Measurements from ENCODE around the gene LRP5.

The LRP5 gene

DNA sequence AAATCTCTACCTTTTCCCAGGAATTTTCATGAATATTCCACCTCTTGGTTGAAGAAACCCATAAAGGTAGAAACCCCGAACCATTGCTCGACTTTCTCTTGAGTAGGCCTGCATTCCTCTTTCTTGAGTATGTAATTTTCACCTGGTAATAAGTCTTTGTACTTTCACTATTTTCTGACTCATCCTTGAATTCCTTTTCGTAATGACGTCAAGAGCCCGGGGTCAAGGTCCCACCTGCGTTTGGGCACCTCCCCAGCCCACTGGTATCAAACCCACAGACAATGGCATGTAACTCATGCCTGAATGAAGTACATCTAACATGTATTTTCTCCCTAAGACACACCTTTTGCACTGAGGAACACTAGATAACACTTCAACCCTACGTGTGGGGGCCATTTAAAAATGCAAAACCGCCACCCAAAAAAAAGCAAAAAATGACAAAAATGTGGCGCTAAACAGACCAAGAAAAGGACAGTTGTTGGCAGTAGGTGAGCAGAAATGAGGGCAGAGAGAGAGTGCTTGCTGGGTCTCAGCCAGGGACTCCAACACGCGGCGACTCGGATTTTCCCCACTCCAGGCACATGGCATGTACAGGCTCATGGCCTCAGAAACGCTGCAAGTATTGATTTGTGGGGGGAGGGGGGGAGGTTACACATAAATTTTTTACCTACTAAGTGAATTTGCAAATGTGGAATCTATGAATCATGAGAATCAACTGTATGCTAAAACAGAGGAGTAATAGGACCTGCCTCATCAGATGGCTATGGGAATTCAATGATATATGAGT, 36.5 kb upstream of the LRP5 start:
- TF ChIP-seq, protein P1, sequence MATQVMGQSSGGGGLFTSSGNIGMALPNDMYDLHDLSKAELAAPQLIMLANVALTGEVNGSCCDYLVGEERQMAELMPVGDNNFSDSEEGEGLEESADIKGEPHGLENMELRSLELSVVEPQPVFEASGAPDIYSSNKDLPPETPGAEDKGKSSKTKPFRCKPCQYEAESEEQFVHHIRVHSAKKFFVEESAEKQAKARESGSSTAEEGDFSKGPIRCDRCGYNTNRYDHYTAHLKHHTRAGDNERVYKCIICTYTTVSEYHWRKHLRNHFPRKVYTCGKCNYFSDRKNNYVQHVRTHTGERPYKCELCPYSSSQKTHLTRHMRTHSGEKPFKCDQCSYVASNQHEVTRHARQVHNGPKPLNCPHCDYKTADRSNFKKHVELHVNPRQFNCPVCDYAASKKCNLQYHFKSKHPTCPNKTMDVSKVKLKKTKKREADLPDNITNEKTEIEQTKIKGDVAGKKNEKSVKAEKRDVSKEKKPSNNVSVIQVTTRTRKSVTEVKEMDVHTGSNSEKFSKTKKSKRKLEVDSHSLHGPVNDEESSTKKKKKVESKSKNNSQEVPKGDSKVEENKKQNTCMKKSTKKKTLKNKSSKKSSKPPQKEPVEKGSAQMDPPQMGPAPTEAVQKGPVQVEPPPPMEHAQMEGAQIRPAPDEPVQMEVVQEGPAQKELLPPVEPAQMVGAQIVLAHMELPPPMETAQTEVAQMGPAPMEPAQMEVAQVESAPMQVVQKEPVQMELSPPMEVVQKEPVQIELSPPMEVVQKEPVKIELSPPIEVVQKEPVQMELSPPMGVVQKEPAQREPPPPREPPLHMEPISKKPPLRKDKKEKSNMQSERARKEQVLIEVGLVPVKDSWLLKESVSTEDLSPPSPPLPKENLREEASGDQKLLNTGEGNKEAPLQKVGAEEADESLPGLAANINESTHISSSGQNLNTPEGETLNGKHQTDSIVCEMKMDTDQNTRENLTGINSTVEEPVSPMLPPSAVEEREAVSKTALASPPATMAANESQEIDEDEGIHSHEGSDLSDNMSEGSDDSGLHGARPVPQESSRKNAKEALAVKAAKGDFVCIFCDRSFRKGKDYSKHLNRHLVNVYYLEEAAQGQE (IDR thresholded peaks at IDR 0.05; ENCODE audit: insufficient read depth in 1 of 2, low read depth in 2 of 2, low read length in 2 of 2) = no peak
- no peak for TF ChIP-seq TAF1 (IDR thresholded peaks at IDR 0.05; ENCODE audit: borderline replicate concordance, insufficient read depth, low read length)
- no peak for TF ChIP-seq POLR2AphosphoS5 (IDR thresholded peaks at IDR 0.05; ENCODE audit: low read depth, low read length)
- TF ChIP-seq SIN3A (IDR thresholded peaks at IDR 0.05; ENCODE audit: borderline replicate concordance, insufficient read depth, low read length) = no peak
- no peak for TF ChIP-seq FOXP2 (optimal IDR thresholded peaks at IDR 0.05; ENCODE audit: borderline replicate concordance, extremely low read depth, extremely low read length, insufficient read depth)

DNA sequence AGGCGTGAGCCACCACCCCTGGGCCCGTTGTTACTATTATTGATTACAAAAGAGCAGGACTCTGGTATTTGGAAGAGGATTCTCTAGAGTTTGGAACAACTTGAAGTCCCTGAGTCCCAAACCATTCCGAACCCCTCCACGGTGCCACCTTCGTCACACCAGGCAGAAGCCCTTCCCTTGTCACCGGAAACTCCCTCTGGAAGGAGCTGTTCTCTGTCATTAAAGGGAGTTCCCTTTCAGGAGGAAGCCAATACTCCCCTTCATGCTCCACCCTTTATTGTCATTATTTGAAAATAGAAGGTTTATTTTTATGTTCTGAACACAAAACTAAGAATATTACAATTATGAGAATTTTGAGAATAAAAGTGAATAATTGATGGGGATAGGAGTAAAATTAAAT, 35.5 kb upstream of the LRP5 start:
- no peak for TF ChIP-seq TAF1 (IDR thresholded peaks at IDR 0.05; ENCODE audit: borderline replicate concordance, insufficient read depth, low read length)
- TF ChIP-seq FOXP2 (optimal IDR thresholded peaks at IDR 0.05; ENCODE audit: borderline replicate concordance, extremely low read depth, extremely low read length, insufficient read depth) = no peak
- TF ChIP-seq SIN3A (IDR thresholded peaks at IDR 0.05; ENCODE audit: borderline replicate concordance, insufficient read depth, low read length) = no peak
- TF ChIP-seq POLR2AphosphoS5 (IDR thresholded peaks at IDR 0.05; ENCODE audit: low read depth, low read length) = no peak
- TF ChIP-seq, protein P1 (IDR thresholded peaks at IDR 0.05; ENCODE audit: insufficient read depth in 1 of 2, low read depth in 2 of 2, low read length in 2 of 2) = no peak

DNA sequence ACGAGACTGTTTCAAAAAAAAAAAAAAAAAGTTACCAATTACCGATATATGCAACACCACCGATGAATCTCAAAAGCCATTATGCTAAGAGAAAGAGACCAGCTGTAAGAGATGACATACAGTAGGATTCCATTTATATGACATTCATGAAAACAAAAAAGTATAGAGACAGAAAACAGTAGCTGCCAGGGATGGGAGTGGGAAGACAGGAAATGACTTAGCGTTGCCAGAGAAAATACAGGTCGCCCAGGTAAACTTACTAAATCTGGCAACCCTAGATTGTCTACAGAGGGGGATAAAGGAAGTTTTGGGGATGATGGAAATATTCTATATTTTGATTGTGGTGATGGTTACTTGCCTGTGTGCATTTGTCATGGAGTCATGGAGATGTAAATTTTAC, 32.7 kb upstream of the LRP5 start:
- no peak for TF ChIP-seq POLR2AphosphoS5 (IDR thresholded peaks at IDR 0.05; ENCODE audit: low read depth, low read length)
- no peak for TF ChIP-seq FOXP2 (optimal IDR thresholded peaks at IDR 0.05; ENCODE audit: borderline replicate concordance, extremely low read depth, extremely low read length, insufficient read depth)
- TF ChIP-seq TAF1 (IDR thresholded peaks at IDR 0.05; ENCODE audit: borderline replicate concordance, insufficient read depth, low read length) = no peak
- no peak for TF ChIP-seq SIN3A (IDR thresholded peaks at IDR 0.05; ENCODE audit: borderline replicate concordance, insufficient read depth, low read length)
- TF ChIP-seq, protein P1 (IDR thresholded peaks at IDR 0.05; ENCODE audit: insufficient read depth in 1 of 2, low read depth in 2 of 2, low read length in 2 of 2) = no peak

DNA sequence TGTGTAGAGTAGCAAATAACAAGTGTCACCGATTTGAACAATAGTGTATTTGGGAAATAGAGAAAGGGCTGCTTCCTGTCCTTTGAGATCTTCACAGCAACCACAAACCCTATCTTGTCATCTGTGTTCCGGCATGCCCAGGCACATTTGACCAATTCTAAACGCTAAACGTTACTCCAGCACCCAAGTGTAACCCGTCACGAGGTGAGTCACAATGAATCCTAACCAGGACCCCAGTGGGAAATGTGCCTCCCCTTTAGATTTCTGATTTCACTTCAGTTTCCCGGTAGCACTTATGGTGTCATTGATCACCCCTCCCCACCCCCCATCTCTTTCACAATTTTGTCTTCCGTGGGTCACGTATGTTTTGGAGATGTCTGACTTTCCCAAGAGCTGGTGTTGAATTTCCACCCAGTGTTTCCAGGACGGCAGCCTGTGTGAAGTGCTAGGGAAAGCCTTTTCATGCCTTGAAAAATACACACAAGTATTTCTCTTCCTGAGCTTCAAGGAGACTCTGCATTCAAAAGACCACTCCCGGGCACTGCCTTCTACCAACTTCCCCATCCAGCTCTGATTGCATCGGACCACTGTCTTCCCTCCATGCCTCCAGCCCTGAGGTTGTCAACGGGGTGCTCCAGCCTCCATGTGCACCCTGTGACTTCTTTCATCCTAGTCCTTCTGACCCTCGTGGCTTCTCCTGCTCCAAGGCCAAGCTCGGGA, 30.1 kb upstream of the LRP5 start:
- TF ChIP-seq POLR2AphosphoS5 (IDR thresholded peaks at IDR 0.05; ENCODE audit: low read depth, low read length) (no peak), FOXP2 (optimal IDR thresholded peaks at IDR 0.05; ENCODE audit: borderline replicate concordance, extremely low read depth, extremely low read length, insufficient read depth) (no peak), TAF1 (IDR thresholded peaks at IDR 0.05; ENCODE audit: borderline replicate concordance, insufficient read depth, low read length) (no peak), SIN3A (IDR thresholded peaks at IDR 0.05; ENCODE audit: borderline replicate concordance, insufficient read depth, low read length) (no peak)
- TF ChIP-seq, protein P1 (IDR thresholded peaks at IDR 0.05; ENCODE audit: insufficient read depth in 1 of 2, low read depth in 2 of 2, low read length in 2 of 2) = no peak
